T47D (cell line): ENCODE measurements around the gene NHSL2.

Experiments used
- DNase-seq, 2 experiments: peaks; one replicate each; pipeline versions ENCODE4 v3.0.0 to v3.0.0-alpha.2; 2011 to 2012; ENCODE audit warnings: low read depth in 1 of 2, low spot score in 1 of 2
- JUND ChIP-seq: IDR thresholded peaks from 2 replicates; pipeline ENCODE4 v1.6.1; 2012; ENCODE audit warnings: low read depth
- in situ Hi-C: cut with HindIII; loops from 2 replicates; pipeline ENCODE4 v1.10.0; 2016; ENCODE audit warnings: low sequenced_read_pairs, low pct_unique_long_range_greater_than_20kb

Gene NHSL2

DNA sequence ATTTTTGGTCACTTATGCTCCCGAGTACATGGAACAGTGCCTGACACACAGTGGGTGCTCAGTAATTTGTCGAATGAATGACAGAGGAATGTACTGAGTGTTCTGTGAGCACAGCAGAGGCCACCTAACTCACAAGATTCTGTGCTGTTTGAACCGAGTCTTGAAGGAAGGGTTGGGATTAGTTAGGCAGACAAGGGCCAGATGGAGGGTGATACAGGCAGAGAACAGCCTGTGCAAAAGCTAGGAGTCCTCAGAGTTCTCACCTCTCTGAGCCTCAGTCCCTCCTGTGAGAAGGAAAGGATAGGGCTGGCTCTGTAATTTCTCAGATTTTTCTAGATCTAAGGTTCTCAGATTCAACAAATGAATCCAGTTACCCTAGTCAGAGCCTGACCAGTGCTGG is 108.8 kb downstream of the NHSL2 start:
- no peak for DNase-seq
- TF ChIP-seq JUND: no peak
- in situ Hi-C loops: no loop called here

DNA sequence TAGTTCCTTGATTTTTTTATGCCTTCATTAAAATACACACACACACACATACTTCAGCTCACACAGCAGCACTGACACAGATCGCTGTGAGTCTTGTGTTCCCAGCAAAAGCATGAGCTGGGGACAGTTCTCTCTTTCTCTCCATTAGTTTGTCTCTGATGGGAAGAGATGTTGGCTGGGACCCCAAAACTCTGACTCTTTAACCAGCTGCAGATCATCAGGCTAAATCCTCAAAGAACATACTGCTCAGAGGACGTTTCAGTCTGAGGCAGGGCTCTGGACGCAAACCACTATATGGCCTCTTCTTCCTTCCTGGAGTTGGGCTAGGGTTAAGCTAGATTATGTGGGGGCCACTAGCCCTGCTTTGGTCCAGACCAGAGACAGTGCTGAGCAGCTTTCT is 109.6 kb downstream of the NHSL2 start:
- DNase-seq: no peak
- in situ Hi-C loops: no loop called here
- no peak for TF ChIP-seq JUND

DNA sequence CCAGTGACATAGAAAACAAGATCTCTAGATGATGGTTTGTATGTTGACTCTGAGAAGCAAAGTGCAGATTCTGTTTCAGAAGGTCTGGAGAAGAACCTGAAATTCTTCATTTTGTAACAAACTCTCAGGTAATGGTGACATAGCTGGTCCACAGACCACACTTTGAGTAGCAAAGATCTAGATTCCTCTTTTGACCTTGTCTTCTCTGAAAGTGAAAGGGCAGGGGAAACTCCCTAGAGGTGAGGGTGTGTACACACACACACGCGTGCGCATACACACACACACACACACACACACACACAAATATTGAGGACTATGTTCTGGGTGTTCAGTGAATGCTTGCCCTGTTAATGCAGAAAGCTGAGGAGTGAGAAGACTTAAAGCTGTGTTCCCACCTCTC is 110.1 kb downstream of the NHSL2 start:
- in situ Hi-C loops: no loop called here
- DNase-seq: no peak
- TF ChIP-seq JUND: no peak

DNA sequence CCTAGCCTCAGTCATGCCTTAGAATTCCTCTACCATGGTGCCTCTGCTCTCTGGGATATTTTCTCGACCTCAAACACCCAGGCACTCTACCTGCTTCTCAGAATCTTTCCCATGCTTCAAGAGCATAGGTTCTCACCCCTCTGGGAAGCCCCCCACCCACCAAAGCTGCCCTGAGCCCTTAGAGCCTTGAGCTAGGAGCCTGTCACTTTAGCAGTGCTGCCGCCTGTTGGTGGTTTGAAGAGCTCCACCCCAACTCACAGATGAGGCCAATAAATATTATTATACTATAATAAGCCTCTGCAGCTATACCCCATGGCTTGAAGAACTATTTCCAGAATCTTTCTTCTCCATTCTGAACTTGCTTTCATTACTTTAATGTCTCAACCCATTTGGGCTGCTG is 111.3 kb downstream of the NHSL2 start:
- TF ChIP-seq JUND: no peak
- DNase-seq: no peak
- in situ Hi-C loops: no loop called here

DNA sequence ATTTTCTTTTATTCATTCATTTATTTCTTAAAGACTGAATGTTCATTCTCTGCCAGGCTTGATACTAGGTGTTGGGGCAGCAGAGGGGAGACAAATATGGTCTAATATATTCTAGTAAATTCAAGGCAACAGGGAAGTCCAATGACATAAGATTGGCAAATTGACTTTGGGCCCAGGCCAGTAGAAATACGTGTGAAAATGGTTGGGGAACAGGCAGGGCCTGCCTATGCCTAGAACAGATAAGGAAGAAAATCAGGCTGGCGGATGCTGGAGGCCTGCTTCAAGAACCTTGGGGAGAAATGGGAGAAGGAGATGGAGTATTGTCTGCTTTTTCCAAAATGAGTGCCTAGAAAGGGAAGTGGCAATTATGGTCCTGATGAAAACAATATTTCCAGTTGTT is 112.4 kb downstream of the NHSL2 start:
- in situ Hi-C loops: no loop called here

DNA sequence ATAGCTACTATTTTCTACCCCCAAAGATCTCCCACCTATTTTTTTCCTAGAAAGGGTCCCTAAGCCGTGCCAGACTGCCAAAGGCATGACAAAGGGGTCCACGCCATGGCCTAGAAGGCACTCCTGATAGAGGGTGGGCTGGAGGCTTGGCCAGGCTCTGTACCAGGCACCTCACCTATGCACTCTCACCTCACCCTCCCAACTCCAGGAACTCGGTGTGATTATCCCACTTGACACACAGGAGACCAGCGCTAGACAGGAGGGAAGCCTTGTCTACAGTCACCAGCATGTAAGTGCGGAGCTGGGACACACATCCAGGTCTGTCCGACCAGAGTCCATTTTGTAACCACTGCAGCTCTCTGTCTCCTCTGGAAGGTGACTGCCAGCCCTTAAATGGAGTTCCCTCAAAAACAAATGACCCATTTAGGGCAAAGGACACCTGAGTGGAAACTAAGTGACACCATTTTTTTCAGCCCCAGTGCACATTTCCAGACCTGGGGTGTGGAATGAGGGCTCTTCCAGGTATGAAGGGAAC is 114.7 kb downstream of the NHSL2 start:
- in situ Hi-C loops: no loop called here
- DNase-seq: no peak
- no peak for TF ChIP-seq JUND

More for the DNA sequence above, 112.4 kb downstream of the NHSL2 start:
- no peak for TF ChIP-seq JUND
- DNase-seq: no peak

DNA sequence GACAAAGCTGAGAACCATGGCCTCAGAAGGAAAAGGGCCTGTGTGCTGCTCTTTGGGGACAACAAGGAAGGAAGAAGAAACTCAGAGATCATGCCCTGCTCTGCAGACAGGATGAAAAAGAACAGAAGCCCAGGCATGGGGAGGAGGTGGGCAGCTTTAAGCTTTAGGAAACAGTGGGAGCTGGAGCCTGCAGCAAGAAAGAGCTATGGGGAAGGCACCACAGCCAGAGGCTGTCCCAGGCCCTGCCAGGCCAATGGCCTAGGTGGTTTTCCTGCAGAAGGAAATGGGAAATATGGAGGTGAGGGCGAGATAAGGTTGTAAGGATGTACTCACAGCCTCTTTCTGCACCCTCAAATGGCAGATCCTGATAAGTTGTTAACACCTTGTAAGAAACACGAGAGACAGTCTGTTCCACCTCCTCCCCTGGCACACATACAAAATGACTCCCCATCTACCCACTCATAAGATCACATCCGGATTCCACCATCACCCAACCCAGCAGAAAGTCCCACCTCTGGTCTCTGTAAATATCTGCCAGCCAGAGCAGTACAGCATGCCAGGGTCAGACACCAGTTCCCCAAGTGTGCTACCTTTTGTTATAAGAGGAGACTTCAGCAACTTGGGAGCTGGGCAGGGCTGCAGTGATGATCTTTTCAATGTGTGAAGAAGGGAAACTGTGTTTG is 115.8 kb downstream of the NHSL2 start:
- no peak for DNase-seq
- in situ Hi-C loops: no loop called here
- TF ChIP-seq JUND: no peak

DNA sequence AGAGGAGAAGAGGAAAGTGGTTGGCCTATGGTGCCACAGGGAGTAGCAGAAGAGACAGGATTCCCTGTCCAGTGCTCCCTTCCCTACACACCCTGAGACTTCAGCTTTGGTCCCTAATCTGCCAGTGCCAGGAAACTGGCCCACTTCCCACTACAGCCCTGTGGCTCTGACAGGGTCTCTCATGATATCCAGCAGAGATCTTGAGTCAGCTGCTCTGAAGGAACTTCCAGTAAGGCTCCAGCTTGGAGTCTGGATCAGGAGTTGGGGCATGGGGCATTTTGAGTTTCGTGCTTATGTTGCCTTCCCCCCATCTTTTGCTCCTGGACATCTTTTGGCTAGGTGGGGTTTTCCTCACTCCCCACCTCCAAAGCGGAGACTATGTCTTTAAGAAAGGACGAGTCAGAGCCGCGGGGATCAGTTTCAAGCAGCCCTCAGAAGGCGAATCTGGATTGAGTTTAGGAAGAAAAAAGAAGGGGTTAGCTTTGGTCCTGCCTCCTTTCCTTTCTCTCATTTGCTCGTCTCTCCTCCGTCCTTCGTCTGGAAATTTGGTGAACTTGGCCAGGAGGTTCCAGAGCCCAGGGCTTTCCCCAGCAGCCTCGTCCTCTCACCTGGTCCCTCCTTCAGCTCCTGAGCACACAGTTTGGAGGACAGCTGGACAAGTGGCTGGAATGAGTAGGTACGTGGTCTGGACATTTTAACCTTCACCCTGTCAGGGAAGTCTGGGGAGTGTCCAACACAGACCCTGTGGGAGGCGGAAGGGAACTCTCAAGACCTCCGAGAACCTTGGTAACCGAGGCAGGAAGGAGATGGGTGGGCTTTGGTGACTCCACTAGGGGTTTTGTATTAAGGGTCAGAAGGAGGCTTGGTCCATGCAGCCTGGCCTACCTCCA is 116.6 kb downstream of the NHSL2 start:
- DNase-seq: no peak
- in situ Hi-C loops: no loop called here
- TF ChIP-seq JUND: no peak

DNA sequence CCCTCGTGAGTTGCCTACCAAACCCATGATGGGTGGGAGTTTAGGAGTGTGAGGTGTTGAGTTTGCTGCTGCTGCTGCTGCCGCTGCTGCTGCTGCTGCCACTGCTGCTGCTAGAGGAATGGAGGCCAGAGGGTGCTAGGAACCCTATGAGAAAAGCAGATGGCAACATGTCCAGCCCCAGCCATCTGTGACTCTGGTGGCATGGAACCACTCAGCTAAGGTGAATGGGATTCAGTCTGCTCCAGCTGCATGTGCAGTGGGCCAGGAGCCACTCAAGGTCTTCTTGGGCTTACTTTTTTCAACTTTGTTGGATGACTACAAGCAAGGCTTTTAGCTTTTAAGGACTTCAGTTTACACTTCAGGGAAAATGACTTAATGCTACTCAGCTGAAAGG is 117.3 kb downstream of the NHSL2 start:
- no peak for TF ChIP-seq JUND
- in situ Hi-C loops: no loop called here
- DNase-seq: no peak

DNA sequence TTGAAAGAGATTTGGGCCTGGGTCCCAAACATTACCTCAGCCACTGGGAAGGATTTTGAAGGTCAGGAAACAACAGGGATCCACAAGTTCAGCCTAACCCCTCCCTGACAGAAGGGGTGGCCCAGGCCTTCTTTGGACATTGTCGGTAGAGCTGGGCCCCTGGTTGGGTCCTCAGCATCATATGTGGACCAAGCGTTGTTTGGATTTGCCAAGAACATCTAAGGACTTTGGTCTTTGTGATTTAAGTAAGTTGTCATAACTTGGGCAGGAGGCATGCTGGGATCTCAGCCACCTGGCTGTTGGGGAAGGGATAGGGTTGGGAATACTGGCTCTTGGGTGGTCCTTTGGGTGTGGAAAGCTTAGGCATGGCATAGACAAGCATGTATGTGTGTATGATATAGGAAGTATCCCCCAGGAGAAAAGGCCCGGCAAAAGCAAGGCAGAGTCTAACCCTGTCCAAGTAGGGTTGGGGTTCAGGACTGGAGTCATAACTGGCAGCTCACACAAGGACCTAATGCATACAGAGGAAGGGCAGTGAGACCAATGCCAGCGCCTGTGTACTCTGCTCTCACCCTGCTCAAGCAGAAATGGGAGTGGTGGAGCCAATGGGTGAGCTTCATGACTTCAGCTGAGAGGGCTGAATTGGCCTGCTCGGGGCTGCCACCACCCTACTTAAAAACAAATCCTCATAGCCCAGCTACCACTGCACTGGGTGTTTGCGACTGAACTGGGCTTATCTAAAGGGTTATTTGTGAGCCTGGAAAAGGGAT is 118.2 kb downstream of the NHSL2 start:
- TF ChIP-seq JUND: no peak
- in situ Hi-C loops: no loop called here

DNA sequence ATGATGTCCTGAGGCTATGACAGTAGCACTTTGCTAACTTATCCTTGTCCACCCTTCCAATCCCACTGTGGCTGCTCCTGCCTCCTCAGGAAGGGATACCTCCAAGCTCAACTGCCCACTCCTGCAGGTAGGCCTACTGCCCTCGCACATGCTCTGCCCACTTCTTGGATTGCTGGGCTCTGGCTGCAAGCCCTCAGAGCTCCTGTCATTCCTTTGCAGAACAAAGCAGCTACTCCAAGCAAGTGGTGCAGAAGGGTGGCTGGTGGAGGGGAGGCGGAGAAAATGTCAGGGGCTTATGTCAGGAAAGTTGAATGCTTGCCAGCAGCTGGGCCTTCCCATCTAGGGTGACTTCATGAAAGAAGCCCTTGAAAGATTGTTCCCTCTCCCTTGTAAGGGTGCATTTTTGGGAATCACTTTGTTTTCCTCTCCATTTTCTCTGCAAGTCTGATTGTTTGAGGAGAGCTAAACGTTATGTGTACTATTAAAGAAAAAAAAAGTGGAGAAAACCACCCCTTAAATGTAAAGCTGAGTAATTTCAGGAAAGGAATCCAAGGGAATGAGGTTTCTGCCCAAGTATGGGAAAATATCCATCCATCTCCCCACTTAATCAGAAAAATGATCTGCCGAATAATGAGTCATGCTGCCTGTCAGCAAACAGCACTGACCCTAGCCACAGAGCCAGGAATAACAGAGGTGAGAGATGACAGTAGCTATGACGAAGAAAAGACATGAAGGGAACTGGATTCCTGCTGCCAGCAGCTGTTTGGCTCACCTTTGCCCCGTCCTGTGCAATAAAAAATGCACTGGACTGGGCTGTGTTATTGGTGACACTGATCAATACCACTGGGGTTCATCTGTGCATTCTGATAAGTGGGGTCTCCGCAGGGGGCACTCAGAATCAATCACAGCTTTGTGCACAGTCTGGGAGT is 119.1 kb downstream of the NHSL2 start:
- DNase-seq: peak in 1 of 2 experiments; percentile 33
- in situ Hi-C loops: no loop called here
- TF ChIP-seq JUND: no peak

More for the DNA sequence above, 118.2 kb downstream of the NHSL2 start:
- no peak for DNase-seq
